Adrenal gland (tissue), 12 donors: ENCODE data around the gene CAMK2D. TPM values are rescaled to one million over a fixed set of nuclear protein-coding genes. Genes with fewer than 3 reads are reported as not detected.
A peak's percentile ranks its signal among the peaks of the same experiment; 100 is the strongest.

Experiments
- DNase-seq, 7 donors: peaks; one replicate each; pipeline ENCODE4 v3.0.0-alpha.2; 2019 to 2020
- H3K27ac ChIP-seq, 5 donors: fragments of 200-600 bp; sonication (generic) in 4 of 5; 1 replicate in 3 of 5; 2 replicates in 2 of 5; pipeline versions ENCODE4 v1.5.1 to v1.8.0; 2016 to 2020; ENCODE audit warnings: mild to moderate bottlenecking in 1 of 5
- H3K27me3 ChIP-seq: fragments of 200-600 bp; 2 replicates; pipeline ENCODE4 v1.8.0; 2021
- H3K36me3 ChIP-seq, 2 donors: fragments of 200-600 bp; replicated peaks in 1 of 2; 1 replicate in 1 of 2; 2 replicates in 1 of 2; pipeline versions ENCODE4 v1.5.1 to v1.8.0; 2018 to 2022
- H3K4me1 ChIP-seq, 2 donors: fragments of 200-600 bp; replicated peaks in 1 of 2; 1 replicate in 1 of 2; 2 replicates in 1 of 2; pipeline versions ENCODE4 v1.5.1 to v1.8.0; 2018 to 2021
- H3K4me3 ChIP-seq, 4 donors: fragments of 200-600 bp; sonication (generic) in 3 of 4; one replicate each; pipeline ENCODE4 v1.5.1; 2016 to 2018
- H3K9me3 ChIP-seq, 3 donors: fragments of 200-600 bp; sonication (generic) in 1 of 3; replicated peaks in 1 of 3; 1 replicate in 2 of 3; 2 replicates in 1 of 3; pipeline versions ENCODE4 v1.5.1 to v1.8.0; 2016 to 2021
- CTCF ChIP-seq, 6 experiments: fragments of 450-650 bp in 4 of 6; fragments of 200-600 bp in 2 of 6; sonication (generic) in 1 of 6; IDR thresholded peaks; 1 replicate in 5 of 6; 2 replicates in 1 of 6; pipeline versions ENCODE4 v1.5.1 to v1.8.0; 2016 to 2021; ENCODE audit warnings: antibody characterized with exemption in 6 of 6, mild to moderate bottlenecking in 2 of 6, moderate library complexity in 1 of 6
- POLR2A ChIP-seq, 2 donors: fragments of 450-650 bp; IDR thresholded peaks; one replicate each; pipeline ENCODE4 v1.6.1; 2017; ENCODE audit warnings: antibody characterized with exemption in 2 of 2, mild to moderate bottlenecking in 2 of 2, moderate library complexity in 1 of 2
- WGBS, 4 donors: extraction: QIAGEN DNeasy Blood & Tissue Kit in 2 of 4; methylation state at CpG; one replicate each; pipeline versions ENCODE4 v1.1.5 to v1.1.7; 2013 to 2017; 5-methylcytosine and 5-hydroxymethylcytosine counted together
- intact Hi-C, 2 donors: fragments of 100-400 bp; cut with DNase I; formaldehyde crosslinking; loops; one replicate each; pipeline versions ENCODE4 v1.14.1 to v1.15.0; 2022 to 2023
- polyA plus RNA-seq, 3 donors: library from polyadenylated mRNA; stranded (reverse); fragments of 200-250 nt in 2 of 3; fragments of 350-450 nt in 1 of 3; fragmentation: Illumina TruSeq in 1 of 3; extraction: RNeasy Lipid Tissue Mini Kit (QIAGEN cat#74804) in 1 of 3; gene quantifications; one replicate each; pipeline ENCODE4 v1.2.3, GENCODE V29; 2013 to 2014
- total RNA-seq, 9 donors: library from RNA; depleted of rRNA in 4 of 9; stranded (reverse); fragments of >200 nt in 4 of 9; fragments of 120-200 nt in 1 of 9; fragmentation: NEBNext Ultra II Directional in 1 of 9; extraction: Animal tissue kit (Norgen Biotek cat#: 25700) in 1 of 9; gene quantifications; one replicate each; pipeline versions ENCODE4 v1.1.0 to v1.2.4, GENCODE V29; 2013 to 2023
- donor health status: healthy with polysubstance abuse.
- donor health status: Bipolar disorder and iron deficiency.
- donor health status: DM: yes; HTN: yes; CAD: no.
- donor health status: DM: no; HTN: no; CAD: no.
- donor health status: DM: no; HTN: no; CAD: no.
- donor health status: DM: yes; HTN: yes; CAD: no.

The CAMK2D gene
- total and polyA plus RNA-seq, 12 donors, result 7.6 to 83.9 (median 33.6) TPM

- Histone ChIP-seq H3K27me3 (no peaks in the 10 kb centered on the region), H3K9me3 (peaks cover 0 to 11% (median 0%) of the 10 kb centered on the region in 3 donors), H3K4me3 (no peak overlapping the region), H3K4me1 (no peaks in the 10 kb centered on the region), H3K36me3 (no peaks in the 10 kb centered on the region), H3K27ac (no peak overlapping the region)
- DNase-seq, result no peak
- 23 to 43% (median 33%) methylated on average over 1 of the region's 1 CpG for WGBS, 4 donors
- intact Hi-C loops, result no loop called here
- TF ChIP-seq POLR2A (IDR thresholded peaks at IDR 0.05) (no peak), CTCF (IDR thresholded peaks at IDR 0.05) (no peak)
Measured at GRCh38 chr4:113701169-113701568, 60.4 kb downstream of the CAMK2D start.

- DNase-seq, result peak in 2 of 7 donors; percentile 7 to 28
- TF ChIP-seq CTCF (IDR thresholded peaks at IDR 0.05) (no peak), POLR2A (IDR thresholded peaks at IDR 0.05) (no peak)
- Histone ChIP-seq H3K27me3 (no peaks in the 10 kb centered on the region), H3K36me3 (no peaks in the 10 kb centered on the region), H3K4me3 (no peak overlapping the region), H3K4me1 (no peaks in the 10 kb centered on the region), H3K9me3 (peaks cover 0 to 11% (median 0%) of the 10 kb centered on the region in 3 donors), H3K27ac (no peak overlapping the region)
- intact Hi-C loops, result no loop called here
- WGBS, 4 donors, result 76 to 93% (median 82%) methylated on average over 2 of the region's 2 CpGs
Measured at GRCh38 chr4:113700602-113701150, 60.9 kb downstream of the CAMK2D start.

GRCh38 chr4:113699772-113700171, 61.8 kb downstream of the CAMK2D start:
- intact Hi-C loops, result no loop called here
- Histone ChIP-seq H3K27ac (no peak overlapping the region), H3K4me1 (no peaks in the 10 kb centered on the region), H3K4me3 (no peak overlapping the region), H3K36me3 (no peaks in the 10 kb centered on the region), H3K27me3 (no peaks in the 10 kb centered on the region), H3K9me3 (peaks cover 0 to 11% (median 0%) of the 10 kb centered on the region in 3 donors)
- 91 to 98% (median 92%) methylated on average over 2 of the region's 2 CpGs for WGBS, 4 donors
- TF ChIP-seq CTCF (IDR thresholded peaks at IDR 0.05) (no peak), POLR2A (IDR thresholded peaks at IDR 0.05) (no peak)
- no peak for DNase-seq

GRCh38 chr4:113697429-113697828, 64.1 kb downstream of the CAMK2D start:
- DNase-seq, result no peak
- peaks cover 0 to 5% (median 0%) of the 10 kb centered on the region in 3 donors for H3K9me3 ChIP-seq
- TF ChIP-seq CTCF (IDR thresholded peaks at IDR 0.05) (no peak), POLR2A (IDR thresholded peaks at IDR 0.05) (no peak)
- H3K36me3 ChIP-seq, result no peaks in the 10 kb centered on the region
- intact Hi-C loops, result no loop called here
- 88 to 94% (median 92%) methylated on average over 2 of the region's 2 CpGs for WGBS, 4 donors
- H3K4me3 ChIP-seq, result no peak overlapping the region
- no peaks in the 10 kb centered on the region for H3K27me3 ChIP-seq
- no peaks in the 10 kb centered on the region for H3K4me1 ChIP-seq
- H3K27ac ChIP-seq, result no peak overlapping the region
